Measurements from ENCODE around the gene UCN3.

GRCh38 chr10:5346881-5347280 is 17.9 kb upstream of the UCN3 start:
- no peak for TF ChIP-seq CTCF (IDR thresholded peaks at IDR 0.05)
- no peak for TF ChIP-seq POLR2A (IDR thresholded peaks at IDR 0.05)

Measured in esophagus squamous epithelium (tissue), 4 donors.